DOHH2 (cell line): ENCODE data around the gene RAI2.

Source experiments
- EZH2phosphoT487 ChIP-seq: fragments of 200-600 bp; sonication (generic); IDR thresholded peaks from 2 replicates; pipeline ENCODE4 v1.6.1; 2017; ENCODE audit warnings: borderline replicate concordance, mild to moderate bottlenecking, antibody characterized with exemption, low read length, moderate library complexity, mixed read lengths
- TF ChIP-seq, protein P1 (sequence below): fragments of 200-600 bp; sonication (generic); IDR thresholded peaks from one replicate; pipeline ENCODE4 v1.5.1; 2014; ENCODE audit warnings: antibody characterized with exemption, mild to moderate bottlenecking, low read depth, low read length; ENCODE audit not compliant: poor library complexity, severe bottlenecking

DNA sequence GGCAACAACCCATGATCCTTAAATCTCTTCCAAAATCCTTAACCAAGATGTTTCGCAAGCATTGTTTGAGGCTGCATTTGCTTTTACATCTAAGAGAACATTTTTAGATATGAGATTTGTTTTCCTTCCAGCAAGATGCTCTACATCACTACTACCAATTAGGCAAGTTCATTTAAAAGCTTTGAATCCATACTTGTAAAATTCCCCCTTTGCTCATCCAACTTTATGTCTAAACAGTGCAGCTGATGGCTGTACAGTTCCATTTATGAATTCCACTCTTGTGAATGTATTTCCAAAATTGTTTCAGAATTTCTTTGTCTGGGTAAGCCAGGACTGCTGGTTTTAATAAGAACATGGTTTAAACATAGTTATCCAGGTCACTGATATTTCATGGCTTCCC lies 31.5 kb downstream of the RAI2 start:
- TF ChIP-seq, protein P1, sequence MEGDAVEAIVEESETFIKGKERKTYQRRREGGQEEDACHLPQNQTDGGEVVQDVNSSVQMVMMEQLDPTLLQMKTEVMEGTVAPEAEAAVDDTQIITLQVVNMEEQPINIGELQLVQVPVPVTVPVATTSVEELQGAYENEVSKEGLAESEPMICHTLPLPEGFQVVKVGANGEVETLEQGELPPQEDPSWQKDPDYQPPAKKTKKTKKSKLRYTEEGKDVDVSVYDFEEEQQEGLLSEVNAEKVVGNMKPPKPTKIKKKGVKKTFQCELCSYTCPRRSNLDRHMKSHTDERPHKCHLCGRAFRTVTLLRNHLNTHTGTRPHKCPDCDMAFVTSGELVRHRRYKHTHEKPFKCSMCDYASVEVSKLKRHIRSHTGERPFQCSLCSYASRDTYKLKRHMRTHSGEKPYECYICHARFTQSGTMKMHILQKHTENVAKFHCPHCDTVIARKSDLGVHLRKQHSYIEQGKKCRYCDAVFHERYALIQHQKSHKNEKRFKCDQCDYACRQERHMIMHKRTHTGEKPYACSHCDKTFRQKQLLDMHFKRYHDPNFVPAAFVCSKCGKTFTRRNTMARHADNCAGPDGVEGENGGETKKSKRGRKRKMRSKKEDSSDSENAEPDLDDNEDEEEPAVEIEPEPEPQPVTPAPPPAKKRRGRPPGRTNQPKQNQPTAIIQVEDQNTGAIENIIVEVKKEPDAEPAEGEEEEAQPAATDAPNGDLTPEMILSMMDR: no peak
- TF ChIP-seq EZH2phosphoT487: no peak
